Measurements from ENCODE around the gene JAKMIP2.

DNA sequence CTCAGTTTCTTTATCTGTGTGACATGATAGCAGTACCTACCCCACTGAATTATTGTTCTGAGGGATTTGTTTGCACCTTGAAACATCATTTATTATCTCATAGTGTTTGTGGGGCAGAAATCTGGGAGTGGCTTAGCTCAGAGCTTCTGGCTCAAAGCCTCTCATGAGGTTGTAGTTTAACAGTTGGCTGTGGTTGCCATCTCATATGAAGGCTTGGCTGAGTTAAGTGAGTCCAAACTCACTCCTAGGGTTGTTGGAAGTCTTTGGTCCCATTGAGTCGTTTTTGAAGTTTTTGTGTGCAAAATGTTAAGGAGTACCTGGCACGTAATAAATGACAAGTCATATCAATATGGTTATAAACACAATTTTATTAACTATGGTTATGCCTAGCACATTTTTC lies 3.6 kb upstream of the JAKMIP2 start:
- no peak for TF ChIP-seq POLR2A (IDR thresholded peaks at IDR 0.05; ENCODE audit: low read depth)
- TF ChIP-seq, protein P1, sequence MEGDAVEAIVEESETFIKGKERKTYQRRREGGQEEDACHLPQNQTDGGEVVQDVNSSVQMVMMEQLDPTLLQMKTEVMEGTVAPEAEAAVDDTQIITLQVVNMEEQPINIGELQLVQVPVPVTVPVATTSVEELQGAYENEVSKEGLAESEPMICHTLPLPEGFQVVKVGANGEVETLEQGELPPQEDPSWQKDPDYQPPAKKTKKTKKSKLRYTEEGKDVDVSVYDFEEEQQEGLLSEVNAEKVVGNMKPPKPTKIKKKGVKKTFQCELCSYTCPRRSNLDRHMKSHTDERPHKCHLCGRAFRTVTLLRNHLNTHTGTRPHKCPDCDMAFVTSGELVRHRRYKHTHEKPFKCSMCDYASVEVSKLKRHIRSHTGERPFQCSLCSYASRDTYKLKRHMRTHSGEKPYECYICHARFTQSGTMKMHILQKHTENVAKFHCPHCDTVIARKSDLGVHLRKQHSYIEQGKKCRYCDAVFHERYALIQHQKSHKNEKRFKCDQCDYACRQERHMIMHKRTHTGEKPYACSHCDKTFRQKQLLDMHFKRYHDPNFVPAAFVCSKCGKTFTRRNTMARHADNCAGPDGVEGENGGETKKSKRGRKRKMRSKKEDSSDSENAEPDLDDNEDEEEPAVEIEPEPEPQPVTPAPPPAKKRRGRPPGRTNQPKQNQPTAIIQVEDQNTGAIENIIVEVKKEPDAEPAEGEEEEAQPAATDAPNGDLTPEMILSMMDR (IDR thresholded peaks at IDR 0.05), result no peak
